Measurements from ENCODE around the gene PRPSAP1.

PRPSAP1 gene

GRCh38 chr17:76267051-76267576 lies 86.6 kb downstream of the PRPSAP1 start:
- FAIRE-seq (no peak), DNase-seq (ENCODE audit: low spot score) (no peak)

GRCh38 chr17:76266244-76266938 lies 87.3 kb downstream of the PRPSAP1 start:
- FAIRE-seq (no peak), DNase-seq (ENCODE audit: low spot score) (no peak)

GRCh38 chr17:76265624-76266243 lies 88.0 kb downstream of the PRPSAP1 start:
- DNase-seq (ENCODE audit: low spot score): peak; percentile 64
- FAIRE-seq: no peak

GRCh38 chr17:76264755-76265623 lies 88.7 kb downstream of the PRPSAP1 start, which contains the start of gene UBALD2:
Gene UBALD2, plus strand, starts transcription at chr17:76265348. Its CDS starts 158 bp downstream, at chr17:76265506.
- DNase-seq (ENCODE audit: low spot score) (peak; percentile 100), FAIRE-seq (peak; percentile 55)

- DNase-seq (ENCODE audit: low spot score) (no peak), FAIRE-seq (no peak)
These were observed 89.3 kb downstream of the PRPSAP1 start for GRCh38 chr17:76264425-76264754.

GRCh38 chr17:76263896-76264295 lies 89.8 kb downstream of the PRPSAP1 start:
- FAIRE-seq (no peak), DNase-seq (ENCODE audit: low spot score) (no peak)

GRCh38 chr17:76262732-76263344 lies 90.9 kb downstream of the PRPSAP1 start:
- DNase-seq (ENCODE audit: low spot score): no peak
- no peak for FAIRE-seq

- FAIRE-seq: no peak
These were observed 92.1 kb downstream of the PRPSAP1 start for GRCh38 chr17:76261421-76262215.

GRCh38 chr17:76260669-76261068 lies 93.0 kb downstream of the PRPSAP1 start:
- no peak for DNase-seq (ENCODE audit: low spot score)

More at GRCh38 chr17:76261421-76262215, 92.1 kb downstream of the PRPSAP1 start:
- DNase-seq (ENCODE audit: low spot score): no peak

GRCh38 chr17:76260220-76260619 lies 93.5 kb downstream of the PRPSAP1 start:
- DNase-seq (ENCODE audit: low spot score) (no peak), FAIRE-seq (no peak)

More at GRCh38 chr17:76260669-76261068, 93.0 kb downstream of the PRPSAP1 start:
- FAIRE-seq: no peak

Measured in urothelium cell line (cell line).